ENCODE data around the gene ACAD11. TPM values are rescaled to one million over a fixed set of nuclear protein-coding genes. Genes with fewer than 3 reads are reported as not detected.

Gene ACAD11
- total RNA-seq, 1 donor from 2014 or later: 45.2 TPM

DNA sequence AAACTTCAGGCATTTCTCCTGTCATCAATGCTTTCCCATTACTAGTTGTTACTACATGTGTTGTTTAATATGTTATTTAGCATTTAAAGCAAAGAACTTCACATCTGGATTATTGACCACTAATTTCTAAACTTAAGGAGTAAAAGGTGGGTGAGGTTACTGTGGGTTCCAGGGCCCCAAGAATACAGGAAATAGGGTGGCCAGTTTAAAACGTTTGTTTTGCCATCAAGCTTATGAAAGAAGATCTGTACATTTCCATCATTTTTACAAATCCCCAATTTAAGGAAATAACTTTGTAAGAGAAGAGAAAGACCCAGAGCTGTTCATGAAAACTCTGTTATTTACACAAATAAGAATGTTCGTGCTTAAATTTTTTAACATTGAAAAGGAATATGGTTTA, 117.0 kb downstream of the ACAD11 start:
- Histone ChIP-seq H3K27ac (no peak overlapping the region), H3K4me1 (no peaks in the 10 kb centered on the region), H3K9me3 (ENCODE audit: low read depth) (no peaks in the 10 kb centered on the region), H3F3A (ENCODE audit: low read depth) (no peaks in the 10 kb centered on the region), H3K4me3 (no peak overlapping the region), H3K36me3 (no peaks in the 10 kb centered on the region), H3K9ac (no peak overlapping the region), H3K79me2 (ENCODE audit: low read depth) (no peaks in the 10 kb centered on the region), H3K27me3 (no peaks in the 10 kb centered on the region), H3K4me2 (no peak overlapping the region), H2AFZ (replicated peaks) (no peak overlapping the region), H4K20me1 (ENCODE audit: low read depth) (no peaks in the 10 kb centered on the region)
- H3K27ac Mint-ChIP-seq: no peak overlapping the region
- TF ChIP-seq, protein P1, sequence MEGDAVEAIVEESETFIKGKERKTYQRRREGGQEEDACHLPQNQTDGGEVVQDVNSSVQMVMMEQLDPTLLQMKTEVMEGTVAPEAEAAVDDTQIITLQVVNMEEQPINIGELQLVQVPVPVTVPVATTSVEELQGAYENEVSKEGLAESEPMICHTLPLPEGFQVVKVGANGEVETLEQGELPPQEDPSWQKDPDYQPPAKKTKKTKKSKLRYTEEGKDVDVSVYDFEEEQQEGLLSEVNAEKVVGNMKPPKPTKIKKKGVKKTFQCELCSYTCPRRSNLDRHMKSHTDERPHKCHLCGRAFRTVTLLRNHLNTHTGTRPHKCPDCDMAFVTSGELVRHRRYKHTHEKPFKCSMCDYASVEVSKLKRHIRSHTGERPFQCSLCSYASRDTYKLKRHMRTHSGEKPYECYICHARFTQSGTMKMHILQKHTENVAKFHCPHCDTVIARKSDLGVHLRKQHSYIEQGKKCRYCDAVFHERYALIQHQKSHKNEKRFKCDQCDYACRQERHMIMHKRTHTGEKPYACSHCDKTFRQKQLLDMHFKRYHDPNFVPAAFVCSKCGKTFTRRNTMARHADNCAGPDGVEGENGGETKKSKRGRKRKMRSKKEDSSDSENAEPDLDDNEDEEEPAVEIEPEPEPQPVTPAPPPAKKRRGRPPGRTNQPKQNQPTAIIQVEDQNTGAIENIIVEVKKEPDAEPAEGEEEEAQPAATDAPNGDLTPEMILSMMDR (IDR thresholded peaks at IDR 0.05): no peak
- no peak for TF ChIP-seq EZH2 (IDR thresholded peaks at IDR 0.05)
- peaks cover 5% of the 10 kb centered on the region for H3K36me3 Mint-ChIP-seq
- H3K9me3 Mint-ChIP-seq: no peaks in the 10 kb centered on the region
- DNase-seq (ENCODE audit: low spot score): no peak
- no peaks in the 10 kb centered on the region for H3K4me1 Mint-ChIP-seq
- no peak overlapping the region for H3K4me3 Mint-ChIP-seq
- no peaks in the 10 kb centered on the region for H3K27me3 Mint-ChIP-seq (ENCODE audit: insufficient read depth, low read depth)

DNA sequence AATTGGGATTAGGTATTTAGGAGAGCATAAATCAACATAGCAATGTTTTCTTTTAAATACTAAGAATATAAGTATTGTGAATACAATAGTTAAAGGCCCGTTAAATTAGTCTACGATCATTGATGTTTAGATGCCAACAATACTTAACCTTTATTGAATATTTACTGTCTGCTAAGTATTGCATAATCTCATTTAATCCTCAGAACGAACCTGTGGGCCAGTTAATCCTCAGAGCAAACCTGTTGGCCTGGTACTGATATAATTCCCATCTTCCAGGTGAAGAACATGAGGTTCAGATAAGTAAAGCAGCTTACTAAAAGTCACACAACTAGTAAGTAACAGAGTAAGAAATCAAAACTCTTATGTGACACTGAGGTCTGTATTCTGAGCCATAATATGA, 119.9 kb downstream of the ACAD11 start:
- Mint-ChIP-seq H3K36me3 (peaks cover 8% of the 10 kb centered on the region), H3K9me3 (no peaks in the 10 kb centered on the region), H3K4me1 (no peaks in the 10 kb centered on the region), H3K27ac (no peak overlapping the region), H3K4me3 (no peak overlapping the region), H3K27me3 (ENCODE audit: insufficient read depth, low read depth) (no peaks in the 10 kb centered on the region)
- Histone ChIP-seq H3K9ac (no peak overlapping the region), H3F3A (ENCODE audit: low read depth) (peaks cover 8% of the 10 kb centered on the region), H3K27me3 (no peaks in the 10 kb centered on the region), H3K79me2 (ENCODE audit: low read depth) (no peaks in the 10 kb centered on the region), H3K4me1 (no peaks in the 10 kb centered on the region), H3K9me3 (ENCODE audit: low read depth) (no peaks in the 10 kb centered on the region), H3K27ac (no peak overlapping the region), H4K20me1 (ENCODE audit: low read depth) (peaks cover 10% of the 10 kb centered on the region), H2AFZ (replicated peaks) (no peak overlapping the region), H3K4me2 (no peak overlapping the region), H3K36me3 (no peaks in the 10 kb centered on the region), H3K4me3 (no peak overlapping the region)
- no peak for TF ChIP-seq EZH2 (IDR thresholded peaks at IDR 0.05)
- no peak for TF ChIP-seq EZH2phosphoT487 (IDR thresholded peaks at IDR 0.05)
- TF ChIP-seq, protein P1 (IDR thresholded peaks at IDR 0.05): no peak
- DNase-seq (ENCODE audit: low spot score): no peak

DNA sequence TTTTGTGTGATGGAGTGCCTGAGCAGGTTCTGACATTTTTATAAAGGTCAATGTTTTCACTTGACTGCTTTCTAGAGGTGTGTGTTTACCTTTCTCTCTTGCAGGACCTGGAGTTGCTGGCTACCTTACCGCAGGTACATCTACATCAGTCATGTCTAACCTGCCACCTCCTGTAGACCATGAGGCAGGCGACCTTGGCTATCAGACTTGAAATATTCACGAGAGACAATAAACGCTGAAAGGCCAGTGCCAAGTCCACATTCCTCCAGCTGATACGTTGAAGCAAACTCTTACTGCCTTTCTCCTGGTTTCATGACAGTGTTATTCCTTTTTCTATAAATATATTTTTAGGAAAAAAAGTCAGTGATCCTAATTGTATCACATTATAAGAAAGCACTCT, 121.5 kb downstream of the ACAD11 start:
- H3F3A ChIP-seq (ENCODE audit: low read depth): peaks cover 8% of the 10 kb centered on the region
- H3K4me3 ChIP-seq: no peak overlapping the region
- TF ChIP-seq, protein P1 (IDR thresholded peaks at IDR 0.05): no peak
- no peak for TF ChIP-seq EZH2phosphoT487 (IDR thresholded peaks at IDR 0.05)
- TF ChIP-seq EZH2 (IDR thresholded peaks at IDR 0.05): no peak
- no peak overlapping the region for H3K27ac ChIP-seq
- no peak overlapping the region for H3K9ac ChIP-seq
- Mint-ChIP-seq H3K4me1 (no peaks in the 10 kb centered on the region), H3K9me3 (no peaks in the 10 kb centered on the region), H3K36me3 (peaks cover 15% of the 10 kb centered on the region), H3K4me3 (no peak overlapping the region), H3K27ac (no peak overlapping the region), H3K27me3 (ENCODE audit: insufficient read depth, low read depth) (no peaks in the 10 kb centered on the region)
- H3K27me3 ChIP-seq: no peaks in the 10 kb centered on the region
- no peak for DNase-seq (ENCODE audit: low spot score)
- H3K36me3 ChIP-seq: no peaks in the 10 kb centered on the region
- H3K9me3 ChIP-seq (ENCODE audit: low read depth): no peaks in the 10 kb centered on the region
- H2AFZ ChIP-seq (replicated peaks): no peak overlapping the region
- no peaks in the 10 kb centered on the region for H3K79me2 ChIP-seq (ENCODE audit: low read depth)
- H3K4me2 ChIP-seq: no peak overlapping the region
- peaks cover 10% of the 10 kb centered on the region for H4K20me1 ChIP-seq (ENCODE audit: low read depth)
- H3K4me1 ChIP-seq: no peaks in the 10 kb centered on the region
